HG02981 (cell line): ENCODE data around the gene PARK7.

Source experiments
- ATAC-seq: cut with Tn5 transposase; IDR thresholded peaks from one replicate; pipeline ENCODE4 v1.9.1; 2021; ENCODE audit warnings: mild to moderate bottlenecking, moderate library complexity; ENCODE audit not compliant: unreplicated experiment

The PARK7 gene

DNA sequence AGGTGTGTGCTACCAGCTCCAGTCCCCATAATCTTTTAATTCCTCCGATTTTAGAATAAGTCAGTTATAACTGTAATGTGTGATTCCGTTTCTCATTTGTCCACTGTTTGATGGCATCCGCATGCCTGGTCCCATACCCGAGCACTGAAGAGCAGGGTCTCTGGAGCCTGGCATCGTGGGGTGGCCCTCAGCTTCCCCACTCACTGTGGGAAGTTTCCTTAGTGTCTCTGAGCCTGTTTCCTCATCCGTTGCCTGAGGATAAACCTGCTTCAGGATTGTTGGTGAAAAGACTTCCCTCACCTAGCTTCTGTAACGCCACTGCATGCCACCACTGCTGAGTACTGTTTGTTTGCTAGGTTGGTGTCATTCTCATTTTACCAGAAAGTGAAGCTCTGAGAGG, 19.5 kb downstream of the PARK7 start:
- ATAC-seq, result no peak

DNA sequence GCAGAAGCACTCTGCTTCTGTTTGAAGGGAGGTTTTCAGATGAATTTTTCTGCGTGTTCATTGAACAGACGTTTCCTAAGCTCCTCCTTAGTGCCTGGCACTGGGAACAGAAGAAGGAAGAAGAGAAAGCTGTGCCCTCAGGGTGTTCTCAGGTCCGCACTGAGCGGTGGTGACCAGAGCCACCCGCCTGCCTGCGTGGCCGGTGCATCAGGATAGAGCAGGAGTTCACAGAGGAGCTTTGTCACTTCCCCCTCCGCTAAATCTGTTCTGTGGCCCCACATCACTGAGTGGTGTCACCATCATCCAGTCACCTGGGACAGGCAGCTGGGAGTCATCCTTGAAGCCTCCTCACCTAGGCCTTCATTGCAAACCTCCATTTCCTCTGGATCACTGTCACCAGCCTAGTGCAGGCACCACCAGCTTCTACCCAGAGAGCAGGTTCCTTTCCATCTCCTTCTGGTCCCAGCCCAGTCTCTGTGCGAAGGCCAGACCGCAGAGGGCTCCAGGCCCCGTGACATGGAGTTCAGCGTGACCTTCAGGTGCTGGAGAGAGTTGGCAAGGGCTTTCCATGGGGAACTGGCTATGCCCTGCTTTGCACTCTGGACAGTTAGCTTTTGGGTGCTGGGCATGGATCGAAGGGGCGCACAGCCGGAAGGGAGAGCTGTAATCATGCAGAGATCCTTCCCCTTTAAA, 21.7 kb downstream of the PARK7 start:
- no peak for ATAC-seq

DNA sequence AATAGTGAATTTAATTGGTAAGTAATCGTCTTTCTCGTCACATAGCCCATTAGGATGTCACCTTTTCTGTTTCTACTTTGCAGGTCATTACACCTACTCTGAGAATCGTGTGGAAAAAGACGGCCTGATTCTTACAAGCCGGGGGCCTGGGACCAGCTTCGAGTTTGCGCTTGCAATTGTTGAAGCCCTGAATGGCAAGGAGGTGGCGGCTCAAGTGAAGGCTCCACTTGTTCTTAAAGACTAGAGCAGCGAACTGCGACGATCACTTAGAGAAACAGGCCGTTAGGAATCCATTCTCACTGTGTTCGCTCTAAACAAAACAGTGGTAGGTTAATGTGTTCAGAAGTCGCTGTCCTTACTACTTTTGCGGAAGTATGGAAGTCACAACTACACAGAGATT, 23.3 kb downstream of the PARK7 start:
- ATAC-seq, result no peak

DNA sequence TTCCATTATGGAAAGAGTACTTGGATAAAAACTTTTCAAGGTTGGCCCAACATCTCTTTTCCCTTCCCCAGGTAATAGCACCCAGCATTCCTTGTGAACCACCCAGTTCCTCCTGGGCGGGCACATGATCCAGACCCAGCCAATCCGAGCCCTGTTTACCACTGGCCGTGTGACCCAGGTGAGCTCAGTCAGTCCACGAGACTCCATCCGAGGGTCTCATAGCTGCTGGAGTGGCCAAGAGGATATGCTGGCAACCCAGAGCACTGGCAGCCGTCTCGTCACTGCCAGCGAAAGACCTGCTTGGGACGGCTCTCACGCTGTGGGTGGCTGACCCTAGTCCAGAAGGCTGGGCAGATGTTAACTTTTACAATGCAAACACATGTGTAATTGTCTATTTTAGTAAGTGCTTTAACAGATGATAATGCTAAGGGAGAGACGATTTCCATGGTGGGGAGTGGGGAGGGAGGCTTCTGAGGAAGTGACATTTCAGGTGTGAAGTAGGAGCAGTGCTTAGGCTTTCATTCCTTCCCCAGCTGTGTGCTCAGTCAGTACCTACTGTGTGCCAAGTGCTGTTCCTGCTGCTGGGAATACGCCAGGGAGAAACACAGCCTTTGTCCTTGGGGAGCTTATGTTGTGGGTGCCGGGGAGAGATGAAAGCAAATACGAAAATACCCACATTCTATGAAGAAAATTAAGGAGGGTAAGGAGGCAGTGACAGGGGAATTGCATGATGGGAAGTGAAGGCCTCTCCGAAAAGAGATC, 24.5 kb downstream of the PARK7 start:
- no peak for ATAC-seq

DNA sequence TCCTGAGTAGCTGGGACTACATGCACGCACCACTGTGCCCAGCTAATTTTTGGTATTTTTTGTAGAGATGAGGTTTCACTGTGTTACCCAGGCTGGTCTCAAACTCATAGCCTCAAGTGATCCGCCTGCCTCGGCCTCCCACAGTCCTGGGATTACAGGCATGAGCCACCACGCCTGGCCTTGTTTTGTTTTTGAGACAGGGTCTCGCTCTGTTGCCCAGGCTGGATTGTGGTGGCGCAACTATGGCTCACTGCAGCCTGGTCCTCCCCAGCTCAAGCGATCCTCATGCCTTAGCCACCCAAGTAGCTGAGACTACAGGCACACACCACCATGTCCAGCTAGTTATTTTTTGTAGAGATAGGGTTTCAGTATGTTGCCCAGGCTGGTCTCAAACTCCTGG, 26.0 kb downstream of the PARK7 start:
- no peak for ATAC-seq

DNA sequence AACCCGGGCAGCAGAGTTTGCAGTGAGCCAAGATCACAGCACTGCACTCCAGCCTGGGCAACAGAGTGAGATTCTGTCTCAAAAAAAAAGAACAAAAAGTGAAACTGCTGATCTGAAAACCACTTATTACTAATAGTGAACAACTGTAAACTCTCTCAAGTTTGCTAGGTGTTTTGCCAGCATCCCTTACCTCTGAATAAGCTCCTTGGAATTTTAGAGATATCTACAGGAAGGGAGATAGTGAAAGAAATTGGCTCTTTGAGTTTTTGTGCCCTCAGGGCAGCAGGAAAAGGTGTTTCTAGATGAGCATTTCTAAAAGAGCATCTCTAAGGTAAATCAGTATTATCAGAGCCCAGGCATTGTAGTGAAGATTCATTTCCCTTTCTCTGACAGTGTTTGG, 27.1 kb downstream of the PARK7 start:
- ATAC-seq, result no peak

DNA sequence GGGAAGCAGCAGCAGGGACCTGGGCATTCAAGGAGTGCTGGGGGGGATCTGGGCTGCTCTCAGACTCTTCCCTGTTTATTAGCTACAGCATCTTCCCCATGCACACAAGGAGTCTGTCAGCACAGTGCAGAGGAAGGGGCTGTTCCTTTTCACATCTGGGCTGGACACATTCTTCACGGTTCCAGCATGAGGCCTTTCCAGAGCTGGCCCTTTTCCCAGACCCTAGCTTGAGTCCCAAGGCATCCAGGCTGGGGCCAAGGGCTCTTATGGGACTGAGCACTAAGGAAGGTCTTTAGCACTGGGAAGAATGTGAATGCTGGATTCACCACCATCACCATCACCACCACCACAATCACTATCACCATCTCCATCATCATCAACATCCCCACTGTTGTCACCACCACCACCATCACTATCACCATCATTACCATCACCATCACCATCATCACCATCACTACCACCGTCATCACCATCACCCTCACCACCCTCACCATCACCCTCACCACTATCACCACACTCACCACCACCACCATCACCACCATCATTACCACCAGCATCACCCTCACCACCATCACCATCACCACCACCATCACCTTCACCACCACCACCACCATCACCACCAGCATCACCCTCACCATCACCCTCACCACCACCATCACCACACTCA, 28.4 kb downstream of the PARK7 start:
- ATAC-seq, result no peak

DNA sequence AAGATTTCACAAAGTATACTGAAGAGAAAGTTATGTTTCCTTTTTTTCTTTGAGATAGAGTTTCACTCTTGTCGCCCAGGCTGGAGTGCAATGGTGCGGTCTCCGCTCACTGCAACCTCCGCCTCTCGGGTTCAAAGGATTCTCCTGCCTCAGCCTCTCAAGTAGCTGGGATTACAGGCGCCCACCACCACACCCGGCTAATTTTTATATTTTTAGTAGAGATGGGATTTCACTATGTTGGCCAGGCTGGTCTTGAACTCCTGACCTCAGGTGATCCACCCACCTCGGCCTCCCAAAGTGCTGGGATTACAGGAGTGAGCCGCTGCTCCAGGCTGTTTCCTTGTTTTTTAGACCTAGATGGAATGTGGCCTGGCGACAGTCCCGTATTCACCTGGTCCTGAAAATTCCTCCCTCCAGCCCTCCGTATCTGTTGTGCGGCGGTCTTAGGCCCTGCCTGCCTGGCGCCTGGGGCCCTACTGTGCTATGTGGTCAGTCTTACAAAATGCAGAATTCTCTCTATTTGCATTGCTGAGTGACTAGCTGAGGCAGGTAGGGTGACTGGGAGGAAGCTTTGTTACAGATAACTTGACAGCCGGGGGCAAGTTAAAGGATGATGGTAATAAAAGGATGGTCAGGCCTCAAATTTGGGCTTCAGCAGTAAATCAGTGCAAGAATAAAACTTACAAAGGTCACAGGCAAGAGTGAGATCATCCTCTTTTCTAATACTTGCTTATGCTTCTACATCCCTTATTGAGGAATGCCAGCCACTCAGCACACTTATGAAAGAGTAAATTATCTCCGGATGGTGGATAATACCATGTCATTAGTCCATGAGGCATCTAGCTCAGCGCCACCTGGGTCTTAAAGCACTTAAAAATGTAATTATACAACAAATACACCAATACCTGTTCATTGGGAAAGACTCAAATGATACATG, 30.3 kb downstream of the PARK7 start:
- ATAC-seq, result no peak

DNA sequence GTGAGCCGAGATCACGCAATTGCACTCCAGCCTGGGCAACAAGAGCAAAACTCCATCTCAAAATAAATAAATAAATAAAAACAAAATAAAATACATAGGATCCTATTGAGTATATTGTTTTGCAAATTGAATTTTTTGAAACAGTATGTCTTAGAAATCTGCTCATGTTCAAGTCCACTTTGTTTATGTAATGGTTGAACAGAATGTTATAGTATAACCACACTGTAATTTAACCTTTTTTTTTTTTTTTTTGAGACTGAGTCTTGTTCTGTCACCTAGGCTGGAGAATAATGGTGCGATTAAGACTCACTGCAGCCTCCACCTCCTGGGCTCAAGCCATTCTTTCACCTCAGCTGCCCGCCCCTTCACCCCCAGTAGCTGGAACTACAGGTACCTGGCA, 31.4 kb downstream of the PARK7 start:
- ATAC-seq, result no peak

DNA sequence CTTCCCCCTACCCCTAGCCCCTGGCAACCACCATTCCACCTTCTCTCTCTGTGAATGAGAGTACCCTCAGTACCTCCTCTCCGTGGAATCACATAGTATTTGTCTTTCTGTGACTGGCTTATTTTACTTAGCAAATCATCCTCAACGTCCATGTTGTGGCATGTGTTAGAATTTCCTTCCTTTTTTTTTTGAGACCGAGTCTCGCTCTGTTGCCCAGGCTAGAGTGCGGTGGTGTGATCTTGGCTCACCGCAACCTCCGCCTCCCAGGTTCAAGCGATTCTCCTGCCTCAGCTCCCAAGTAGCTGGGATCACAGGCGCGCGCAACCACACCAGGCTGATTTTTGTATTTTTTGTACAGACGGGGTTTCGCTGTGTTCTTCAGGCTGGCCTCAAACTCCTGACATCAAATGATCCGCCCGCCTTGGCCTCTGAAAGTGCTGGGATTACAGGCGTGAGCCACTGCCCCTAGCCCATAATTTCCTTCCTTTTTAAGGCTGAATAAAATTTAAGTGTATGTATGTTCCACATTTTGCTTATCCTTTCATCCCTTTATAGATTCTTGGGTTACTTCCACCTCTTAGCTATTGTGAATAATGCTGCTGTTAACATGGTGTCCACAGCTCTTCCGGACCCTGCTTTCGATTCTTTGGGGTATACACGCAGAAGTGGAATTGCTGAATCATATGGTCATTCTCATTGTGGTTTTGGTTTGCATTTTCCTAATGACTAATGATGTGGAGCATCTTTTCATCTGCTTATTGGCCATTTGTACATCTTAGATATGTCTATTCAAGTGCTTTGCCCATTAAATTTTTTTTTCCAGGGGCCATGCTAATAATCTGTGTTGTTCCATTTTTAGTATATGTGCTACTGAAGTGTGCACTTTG, 32.3 kb downstream of the PARK7 start:
- ATAC-seq, result peak; percentile 81

DNA sequence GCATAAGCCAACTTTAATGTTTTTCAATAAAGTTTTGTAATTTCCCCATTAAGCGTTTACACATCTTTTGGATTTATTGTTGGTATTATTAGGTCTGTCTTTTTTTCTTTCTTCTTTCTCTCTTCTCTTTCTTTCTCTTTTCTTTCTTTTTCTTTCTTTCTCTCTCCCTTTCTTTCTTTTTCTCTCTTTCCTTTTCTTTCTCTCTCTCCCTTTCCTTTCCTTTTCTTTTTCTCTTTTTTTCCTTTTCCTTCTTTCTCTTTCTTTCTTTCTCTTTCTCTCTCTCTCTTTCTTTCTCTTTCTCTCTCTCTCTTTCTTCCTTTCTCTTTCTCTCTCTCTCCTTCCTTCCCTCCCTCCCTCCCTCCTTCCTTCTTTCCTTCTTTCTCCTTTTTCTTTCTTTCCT, 33.3 kb downstream of the PARK7 start:
- no peak for ATAC-seq

DNA sequence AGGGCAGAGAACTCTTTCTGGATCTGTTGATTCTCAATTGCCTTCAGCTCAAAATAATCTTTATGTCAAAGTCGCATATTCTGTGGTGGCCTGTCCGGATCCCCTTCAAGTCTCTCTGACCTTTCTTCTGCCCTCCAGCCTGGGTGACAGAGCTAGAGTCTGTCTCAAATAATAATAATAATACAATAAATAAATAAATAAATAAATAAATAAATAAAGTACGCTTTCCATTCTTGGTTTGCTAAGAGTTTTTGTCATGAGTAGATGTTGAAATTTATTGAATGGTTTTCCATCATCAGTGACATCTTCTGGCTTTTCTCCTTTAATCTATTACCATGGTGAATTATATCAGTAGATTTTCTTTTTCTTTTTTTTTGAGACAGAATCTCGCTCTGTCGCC, 33.9 kb downstream of the PARK7 start:
- ATAC-seq, result no peak

DNA sequence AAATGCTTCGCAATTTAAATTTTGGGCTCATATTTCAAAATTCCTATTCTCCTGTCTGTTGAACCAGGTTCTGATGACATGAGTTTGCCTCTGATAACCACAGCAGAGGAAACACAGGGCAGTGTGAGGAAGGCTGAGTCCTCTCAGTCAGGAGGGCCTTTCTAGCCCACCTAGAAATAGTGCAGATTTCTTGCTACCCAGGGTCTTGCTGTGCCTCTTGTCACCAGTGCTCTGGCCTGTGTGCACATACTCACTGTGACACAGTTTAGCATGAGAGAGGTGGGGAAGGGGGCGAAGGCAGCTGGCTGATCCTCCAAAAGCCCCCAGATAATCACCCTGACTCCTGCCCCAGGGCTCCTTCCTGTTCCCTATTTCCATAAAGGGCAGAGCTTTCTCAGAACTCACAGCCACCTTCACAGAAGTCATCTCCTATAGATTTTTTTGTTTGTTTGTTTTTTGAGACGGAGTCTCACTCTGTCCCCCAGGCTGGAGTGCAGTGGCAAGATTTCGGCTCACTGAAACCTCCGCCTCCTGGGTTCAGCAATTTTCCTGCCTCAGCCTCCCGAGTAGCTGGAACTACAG, 40.9 kb downstream of the PARK7 start:
- ATAC-seq, result no peak

DNA sequence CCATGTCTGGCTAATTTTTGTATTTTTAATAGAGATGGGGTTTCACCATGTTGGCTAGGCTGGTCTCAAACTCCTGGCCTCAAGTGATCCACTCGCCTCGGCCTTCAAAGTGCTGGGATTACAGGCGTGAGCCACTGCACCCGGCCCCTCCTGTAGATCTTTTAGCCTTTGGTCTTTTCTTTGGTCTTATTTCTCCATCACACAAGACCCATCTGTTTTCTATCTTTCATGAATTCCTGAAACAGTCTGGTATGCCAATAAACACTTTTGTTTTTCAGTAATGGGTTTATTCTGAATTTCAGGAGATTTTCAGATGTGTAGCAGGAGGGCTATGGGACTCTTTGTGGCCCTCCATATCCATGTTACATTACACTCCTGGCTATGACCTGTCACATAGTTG, 41.4 kb downstream of the PARK7 start:
- no peak for ATAC-seq

DNA sequence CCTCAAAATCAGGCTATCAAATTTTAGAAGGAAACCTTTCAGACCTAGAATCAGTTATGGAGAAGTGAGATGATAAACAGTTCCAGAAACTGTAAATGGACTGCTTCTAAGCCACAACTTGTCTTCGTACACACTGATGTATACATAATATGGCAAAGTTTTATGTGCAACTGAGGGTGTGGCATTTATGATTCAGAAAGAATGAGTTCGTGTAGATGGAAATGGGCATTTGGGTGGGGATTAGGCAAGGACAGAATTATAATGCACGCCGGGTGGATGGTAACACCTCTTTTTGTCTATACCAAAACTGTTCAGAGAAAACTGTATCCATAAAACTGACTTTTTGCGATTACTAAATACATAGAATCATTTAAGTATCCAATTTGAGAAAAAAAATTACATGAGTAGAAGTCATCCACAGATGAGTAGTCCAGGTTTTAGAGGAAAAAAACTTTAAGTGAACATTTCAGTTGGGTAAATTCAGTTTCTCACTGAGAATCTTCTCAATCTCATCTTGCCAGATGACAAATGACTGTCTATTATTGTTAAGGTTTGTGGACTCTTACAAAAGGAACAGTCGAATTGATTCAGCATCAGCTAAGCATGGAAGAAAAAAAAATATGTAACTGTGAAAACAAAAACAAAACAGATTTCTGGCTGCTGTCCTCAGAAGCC, 42.1 kb downstream of the PARK7 start:
- no peak for ATAC-seq

DNA sequence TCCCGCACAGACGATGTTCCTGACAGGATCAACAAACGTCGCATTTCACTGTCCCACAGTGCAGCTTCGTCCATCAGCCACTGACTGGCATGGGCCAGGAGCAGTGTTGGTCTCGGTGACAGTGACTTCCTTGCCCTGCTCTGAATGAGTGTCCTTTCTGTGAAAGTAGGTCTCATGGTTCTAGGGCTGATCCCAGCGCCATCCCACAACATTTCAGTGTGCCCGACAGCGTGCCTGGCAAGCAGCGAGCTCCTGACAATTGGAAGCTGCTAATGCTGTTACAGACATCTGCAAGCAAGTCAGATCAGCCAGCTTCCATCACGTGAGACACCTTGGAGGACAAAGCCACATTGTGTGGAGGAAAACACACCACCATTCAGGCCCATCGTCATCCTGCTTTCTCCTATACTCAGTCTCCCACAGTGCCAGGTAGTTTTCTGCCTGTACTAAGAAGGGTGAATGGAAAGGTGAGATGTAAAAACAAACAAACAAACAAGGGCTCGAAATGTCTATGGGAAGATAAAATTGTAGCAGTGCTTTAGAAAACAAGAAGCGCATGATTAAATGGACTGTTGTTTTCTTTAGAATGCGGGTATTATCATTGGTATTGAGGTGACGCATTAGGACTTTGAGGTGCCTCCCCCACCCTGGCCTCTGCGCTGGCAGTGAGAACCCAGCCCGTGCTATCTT, 42.7 kb downstream of the PARK7 start:
- ATAC-seq, result no peak

DNA sequence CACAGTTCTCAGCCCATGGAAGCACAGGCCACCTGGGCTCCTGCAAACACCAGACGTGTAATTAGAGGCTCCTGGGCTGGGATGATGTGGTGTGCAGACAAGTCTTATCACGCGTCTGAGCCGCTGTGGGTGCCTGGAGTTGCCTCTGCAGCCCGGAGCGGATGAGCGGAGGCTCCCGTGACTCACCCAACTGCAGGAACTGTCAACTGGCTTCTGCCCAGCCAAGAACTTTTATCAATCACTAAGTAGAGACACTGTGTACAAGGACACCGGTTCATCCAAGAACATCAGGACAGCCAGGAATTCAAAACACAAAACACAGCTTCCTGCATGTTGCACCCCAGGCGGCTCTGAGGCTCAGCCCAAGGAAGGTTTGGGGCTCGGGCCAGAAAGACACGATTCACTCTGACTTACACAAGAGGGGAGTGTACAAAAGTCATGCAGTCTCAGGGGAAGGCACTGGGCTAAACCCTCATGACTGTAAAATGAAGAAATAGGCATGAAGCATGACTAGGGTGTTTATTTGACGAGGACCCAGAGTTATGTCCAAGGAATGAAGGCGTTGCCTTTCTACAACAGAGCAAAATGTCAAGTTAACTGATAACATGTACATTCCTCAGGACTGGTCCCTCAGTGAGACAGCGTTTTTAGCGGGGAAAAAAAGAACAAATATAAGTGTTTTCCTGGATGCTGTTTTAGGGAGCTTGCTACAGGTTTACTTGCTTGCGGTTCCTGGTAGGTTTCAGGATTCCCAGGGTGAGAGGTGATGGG, 43.5 kb downstream of the PARK7 start:
- ATAC-seq, result no peak
